ENCODE results near the gene CLASP1.
"Not testable (repeated sequence)": the region's sequence is repeated elsewhere in the genome, so short reads cannot be mapped to it uniquely, and the experiment has no call there.

CLASP1 gene

GRCh38 chr2:121348128-121348740 lies 301.0 kb downstream of the CLASP1 start:
- no peak for DNase-seq (ENCODE audit: low spot score)

GRCh38 chr2:121346859-121347258 lies 302.4 kb downstream of the CLASP1 start:
- no peak for DNase-seq (ENCODE audit: low spot score)

- DNase-seq (ENCODE audit: low spot score), result no peak
These were observed 302.9 kb downstream of the CLASP1 start for GRCh38 chr2:121346407-121346806.

GRCh38 chr2:121345887-121346286 lies 303.4 kb downstream of the CLASP1 start:
- no peak for DNase-seq (ENCODE audit: low spot score)

GRCh38 chr2:121345101-121345500 lies 304.2 kb downstream of the CLASP1 start:
- no peak for DNase-seq (ENCODE audit: low spot score)

GRCh38 chr2:121343828-121344399 lies 305.3 kb downstream of the CLASP1 start:
- not testable (repeated sequence) for DNase-seq (ENCODE audit: low spot score)

GRCh38 chr2:121343191-121343590 lies 306.1 kb downstream of the CLASP1 start:
- DNase-seq (ENCODE audit: low spot score), result no peak

- no peak for DNase-seq (ENCODE audit: low spot score)
These were observed 306.5 kb downstream of the CLASP1 start for GRCh38 chr2:121342751-121343150.

GRCh38 chr2:121340926-121341325 lies 308.3 kb downstream of the CLASP1 start:
- no peak for DNase-seq (ENCODE audit: low spot score)

GRCh38 chr2:121338281-121338680 lies 311.0 kb downstream of the CLASP1 start:
- no peak for DNase-seq (ENCODE audit: low spot score)

- DNase-seq (ENCODE audit: low spot score), result no peak
These were observed 312.6 kb downstream of the CLASP1 start for GRCh38 chr2:121336528-121337294.

GRCh38 chr2:121335294-121336290 lies 313.7 kb downstream of the CLASP1 start:
- DNase-seq (ENCODE audit: low spot score), result peak; percentile 51

- DNase-seq (ENCODE audit: low spot score), result no peak
These were observed 314.5 kb downstream of the CLASP1 start for GRCh38 chr2:121334581-121335293.

GRCh38 chr2:121333834-121334558 lies 315.3 kb downstream of the CLASP1 start:
- peak; percentile 12 for DNase-seq (ENCODE audit: low spot score)

GRCh38 chr2:121333231-121333630 lies 316.0 kb downstream of the CLASP1 start:
- no peak for DNase-seq (ENCODE audit: low spot score)

- not testable (repeated sequence) for DNase-seq (ENCODE audit: low spot score)
These were observed 317.9 kb downstream of the CLASP1 start for GRCh38 chr2:121331324-121331723.

GRCh38 chr2:121330921-121331320 lies 318.3 kb downstream of the CLASP1 start:
- no peak for DNase-seq (ENCODE audit: low spot score)

- DNase-seq (ENCODE audit: low spot score), result no peak
These were observed 319.5 kb downstream of the CLASP1 start for GRCh38 chr2:121329786-121330185.

- no peak for DNase-seq (ENCODE audit: low spot score)
These were observed 322.6 kb downstream of the CLASP1 start for GRCh38 chr2:121326628-121327027.

GRCh38 chr2:121324601-121325000 lies 324.7 kb downstream of the CLASP1 start:
- no peak for DNase-seq (ENCODE audit: low spot score)

- DNase-seq (ENCODE audit: low spot score), result no peak
These were observed 327.8 kb downstream of the CLASP1 start for GRCh38 chr2:121321476-121321875.

Data from NAMALWA (cell line).